CD4-positive, alpha-beta T cell treated with Interleukin-1 beta for 1 hour (primary cell): Measurements from ENCODE around the gene GUCA2A.
A peak's percentile ranks its signal among the peaks of the same experiment; 100 is the strongest.

Experiments
- DNase-seq, 2 donors: peaks; one replicate each; pipeline ENCODE4 v3.0.0-alpha.2; 2020 to 2022

Gene GUCA2A

DNA sequence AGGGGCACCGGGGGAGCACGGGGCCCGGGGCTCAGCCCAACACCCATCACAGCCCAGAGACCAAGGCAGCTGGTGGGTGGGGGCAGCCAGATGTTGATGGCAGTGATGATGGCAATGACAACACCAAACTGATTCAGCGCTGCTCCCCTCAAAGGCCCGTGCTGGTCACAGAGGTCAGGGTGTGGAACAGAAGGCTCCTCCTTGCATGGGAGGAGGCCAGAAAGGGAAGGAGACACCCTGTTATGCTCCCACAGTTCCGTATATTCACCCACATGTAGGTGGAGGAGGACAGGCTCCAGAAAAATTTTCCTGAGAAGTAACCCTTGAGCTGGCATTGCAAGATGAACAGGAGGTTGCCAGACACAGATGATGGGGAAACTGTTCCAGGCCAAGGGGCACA is 10.9 kb downstream of the GUCA2A start:
- DNase-seq = no peak

DNA sequence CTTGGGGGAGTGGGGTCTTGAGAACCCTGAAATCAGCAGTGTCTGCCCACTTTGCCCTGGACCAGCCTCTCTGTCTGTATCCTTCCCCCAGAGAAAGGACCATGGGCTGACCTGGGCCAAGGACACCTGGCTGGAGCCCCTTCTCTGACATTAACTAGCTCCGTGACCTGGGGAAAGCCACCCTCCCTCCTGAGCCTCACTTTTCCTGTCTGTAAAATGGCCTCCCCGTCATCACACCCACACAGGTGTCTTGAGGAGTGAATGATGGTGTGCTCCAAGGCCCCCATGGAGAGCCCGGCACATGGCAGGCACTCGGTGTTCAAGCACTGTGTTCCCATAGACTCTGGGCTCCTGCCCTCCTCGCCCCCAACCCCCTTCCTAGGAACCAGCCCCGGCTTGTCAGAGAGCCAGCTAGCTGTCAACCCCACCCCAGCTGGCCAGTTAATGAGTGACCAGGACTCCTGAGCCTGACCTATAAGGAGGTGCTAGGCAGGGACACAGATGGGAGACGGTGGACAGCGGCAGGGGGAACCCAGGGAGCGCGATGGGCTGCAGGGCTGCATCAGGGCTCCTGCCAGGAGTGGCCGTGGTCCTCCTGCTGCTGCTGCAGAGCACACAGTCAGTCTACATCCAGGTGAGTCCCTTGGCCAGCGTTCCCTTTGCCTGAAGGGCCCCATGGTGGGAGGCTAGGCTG is 11.5 kb downstream of the GUCA2A start, which contains the start of gene GUCA2B:
GUCA2B (plus strand) TSS at position 504 of the 694 bp plus-strand sequence; CDS start at position 545, 41 bp downstream.
- DNase-seq = no peak

DNA sequence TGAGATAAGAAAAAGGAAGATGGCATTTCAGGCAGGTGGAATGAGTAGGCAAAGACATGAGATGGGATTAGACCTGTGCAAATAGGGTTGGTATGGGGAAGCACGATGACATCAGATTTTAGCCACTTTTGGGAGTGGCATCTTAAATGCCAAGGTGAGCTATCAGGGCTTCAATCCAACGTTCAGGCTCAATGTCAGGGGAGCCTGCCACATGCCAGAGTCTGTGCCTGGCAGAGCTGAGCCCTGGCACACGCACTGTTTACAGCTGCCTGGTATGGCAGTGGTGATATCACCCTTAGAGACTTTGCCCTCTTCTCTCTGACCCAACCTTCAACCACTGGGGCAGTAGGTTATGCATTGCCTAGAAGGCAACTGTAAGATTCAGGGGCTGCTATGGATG is 12.4 kb downstream of the GUCA2A start:
- no peak for DNase-seq

DNA sequence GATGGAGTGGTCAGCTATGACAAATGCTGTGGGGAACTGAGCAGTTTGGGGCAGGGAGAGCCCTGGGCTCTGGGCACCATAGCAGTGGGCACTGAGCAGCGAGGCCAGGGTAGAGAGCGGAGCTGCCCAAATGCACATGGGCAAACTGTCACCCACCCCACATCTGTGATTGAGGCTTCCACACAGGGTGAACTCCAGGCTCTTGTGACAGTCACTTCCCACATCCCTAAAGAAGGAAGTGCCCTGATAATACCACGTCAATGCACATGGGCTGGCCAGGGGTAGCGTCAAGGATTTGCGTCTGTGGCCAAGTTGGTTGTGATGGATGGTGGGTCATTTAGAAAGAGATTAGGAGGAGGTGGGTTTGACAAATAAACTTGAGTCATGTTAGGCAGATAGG is 13.9 kb downstream of the GUCA2A start:
- no peak for DNase-seq

DNA sequence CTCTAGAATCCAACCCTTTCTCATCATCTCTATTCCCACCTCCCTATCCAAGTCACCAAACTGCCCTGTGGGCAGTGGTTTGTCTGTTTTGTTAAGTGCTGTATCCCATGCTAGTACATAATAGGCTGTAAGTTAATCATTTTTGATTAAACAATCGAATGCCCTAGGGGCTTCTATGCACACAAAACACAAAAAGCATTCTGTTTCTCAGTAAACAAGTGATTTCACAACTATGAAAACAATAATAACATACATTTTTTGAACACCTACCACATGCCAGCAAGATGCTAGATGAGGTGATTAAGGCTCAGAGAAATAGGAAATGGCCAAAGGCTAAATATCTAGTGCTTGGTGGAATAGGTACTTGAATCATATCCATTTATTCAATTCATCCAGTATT is 16.4 kb downstream of the GUCA2A start:
- no peak for DNase-seq

DNA sequence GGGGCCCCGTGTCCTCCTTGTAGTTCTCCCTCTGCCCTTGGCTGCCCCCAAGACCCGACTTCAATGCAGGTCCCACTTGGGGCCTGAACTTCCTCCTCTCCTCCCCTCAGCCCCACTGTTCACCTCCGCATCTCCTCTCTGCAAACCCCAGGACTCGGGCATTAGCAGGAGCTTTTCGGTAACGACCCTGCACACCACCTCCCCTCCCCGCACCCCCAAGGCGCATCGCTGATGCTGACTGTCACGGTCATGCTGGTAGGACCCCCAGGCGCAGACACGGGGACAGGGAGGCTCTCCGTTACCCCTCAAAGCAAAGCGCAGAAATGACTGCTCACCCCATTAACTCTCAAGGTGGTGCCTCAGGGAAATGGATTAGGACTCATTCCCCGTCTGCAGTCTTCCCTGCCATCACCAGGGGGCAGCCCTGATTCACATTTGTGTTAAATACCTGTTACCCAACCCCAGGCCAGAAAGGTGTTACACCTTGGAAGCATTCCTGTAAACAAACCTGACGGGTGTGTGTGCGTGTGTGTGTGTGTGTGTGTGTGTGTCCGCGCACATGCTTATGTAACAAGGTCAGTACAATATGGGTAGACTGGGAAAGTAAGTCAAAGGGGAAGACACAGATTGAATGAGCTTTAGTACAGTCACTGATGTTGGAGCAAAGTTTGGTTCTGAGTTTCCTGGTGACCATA is 17.8 kb downstream of the GUCA2A start:
- DNase-seq = peak; percentile 55 to 68

DNA sequence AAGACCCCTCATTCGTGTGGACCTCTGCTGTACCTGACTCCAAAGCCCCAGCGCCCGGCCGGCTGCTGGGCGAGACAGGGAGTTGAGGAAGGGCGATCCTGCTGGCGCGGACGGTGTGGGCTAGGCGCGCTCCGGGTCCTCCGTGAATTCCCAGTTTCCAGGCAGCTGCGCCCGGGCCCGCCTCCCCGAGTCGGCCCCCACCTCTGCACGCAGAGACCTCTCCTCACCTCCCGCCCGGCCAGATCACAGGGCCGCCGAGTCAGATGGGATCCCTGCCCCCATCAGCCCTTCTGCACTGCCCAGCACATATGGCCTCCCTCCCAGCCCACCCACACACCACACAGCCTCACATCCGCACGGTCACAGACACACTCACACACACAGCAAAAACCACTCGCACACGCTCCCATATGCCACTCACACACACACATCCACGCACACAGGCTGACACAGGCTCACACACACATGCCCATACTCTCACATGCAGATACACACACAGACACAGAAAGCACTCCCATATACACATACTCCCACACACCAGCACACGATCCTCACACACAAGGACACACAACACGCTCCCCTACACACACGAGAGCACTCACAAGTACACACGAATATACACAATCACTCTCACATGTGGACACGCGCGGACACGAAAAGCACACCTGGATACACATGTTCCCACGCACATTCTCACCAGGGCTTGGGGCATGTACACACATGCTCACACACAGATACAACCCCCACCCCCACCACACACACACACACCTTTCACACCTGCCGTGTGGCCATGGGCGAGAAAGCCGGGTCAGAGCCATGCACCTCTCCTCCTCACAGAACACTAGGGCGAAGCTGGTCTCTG is 18.6 kb downstream of the GUCA2A start:
- DNase-seq = no peak

DNA sequence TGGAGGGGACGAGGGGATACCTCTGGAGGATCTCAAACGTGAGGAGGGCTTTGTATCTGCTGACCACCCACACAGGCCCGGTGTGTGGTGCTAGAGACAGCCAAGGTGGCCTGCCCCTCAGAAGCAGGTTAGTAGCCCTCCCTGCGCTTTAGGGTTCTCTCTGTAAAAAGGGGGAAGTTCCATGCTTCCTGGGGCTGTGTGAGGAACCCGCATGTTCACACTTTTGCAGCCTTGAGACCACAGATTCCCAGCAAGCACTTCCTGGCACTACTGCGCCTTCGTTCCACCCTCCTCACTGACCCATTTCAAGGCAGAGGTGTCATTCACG is 19.2 kb downstream of the GUCA2A start:
- DNase-seq = no peak

DNA sequence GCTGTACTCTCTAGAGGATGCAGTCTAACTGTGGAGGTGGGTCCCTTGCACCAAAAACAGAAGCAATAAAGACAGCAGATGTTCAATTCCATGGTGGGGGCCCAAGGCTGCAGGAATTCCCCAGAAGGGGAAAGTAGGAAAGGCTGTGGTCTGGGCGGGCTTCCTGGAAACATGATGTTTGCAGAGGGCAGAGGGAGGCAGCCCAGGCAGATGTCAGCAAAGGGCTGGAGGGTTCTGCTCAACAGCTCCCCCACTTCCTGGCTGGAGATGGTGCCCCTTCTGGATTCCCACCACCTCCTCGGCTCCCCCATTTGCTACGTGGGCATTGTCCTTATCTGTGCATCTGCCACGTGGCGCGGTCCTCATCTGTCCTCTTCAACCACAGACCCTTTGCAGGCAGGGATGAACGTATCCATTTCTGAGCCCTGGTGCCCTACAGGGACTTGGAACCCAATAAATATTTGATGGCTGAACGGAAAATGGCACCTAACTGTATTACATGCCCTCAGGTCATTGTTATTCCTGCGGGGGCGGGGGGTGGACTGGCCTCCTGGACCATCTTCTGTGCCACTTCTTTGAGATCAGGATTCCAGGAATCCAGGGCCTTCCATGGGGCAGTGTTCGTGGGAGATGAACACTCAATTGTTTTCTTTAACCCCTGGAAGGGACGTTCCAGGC is 19.7 kb downstream of the GUCA2A start:
- DNase-seq = no peak

DNA sequence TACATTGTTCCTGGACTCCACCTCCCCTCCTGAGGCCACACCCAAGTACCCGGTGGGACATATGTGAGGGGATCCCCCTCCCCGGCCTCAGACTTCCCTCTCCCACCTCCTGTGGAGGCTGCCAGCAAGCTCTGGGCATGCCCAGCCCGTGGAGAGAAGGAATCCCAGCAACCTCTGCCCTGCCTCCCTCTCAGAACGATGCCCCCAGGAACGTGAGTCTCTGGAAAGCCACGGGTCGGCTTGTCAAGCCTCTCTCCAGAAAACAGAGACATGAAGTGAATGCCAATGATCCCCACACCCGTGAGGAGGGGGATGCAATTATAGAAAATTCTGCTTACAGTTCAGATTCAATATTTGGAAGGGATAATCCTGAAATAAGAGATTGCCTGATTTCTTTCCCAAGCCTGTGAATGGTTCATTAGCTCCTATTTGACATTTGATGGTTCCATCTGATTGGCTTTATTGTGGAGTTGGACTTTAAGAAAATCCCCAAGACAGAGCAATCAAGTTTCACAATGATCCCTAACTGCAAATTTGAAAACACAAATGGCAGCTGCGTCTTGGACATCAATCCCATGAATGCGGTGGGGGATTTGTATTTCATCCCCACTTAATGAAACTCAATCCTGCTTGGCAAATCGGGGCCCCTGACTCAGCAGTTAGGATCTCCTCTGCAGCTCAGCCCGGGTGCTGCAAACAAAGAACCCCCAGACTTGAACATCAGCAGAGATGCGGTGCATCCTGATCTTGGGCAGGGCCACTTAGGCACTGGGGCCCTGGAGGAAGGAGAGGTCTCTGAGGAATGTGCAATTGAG is 20.4 kb downstream of the GUCA2A start:
- DNase-seq = no peak

DNA sequence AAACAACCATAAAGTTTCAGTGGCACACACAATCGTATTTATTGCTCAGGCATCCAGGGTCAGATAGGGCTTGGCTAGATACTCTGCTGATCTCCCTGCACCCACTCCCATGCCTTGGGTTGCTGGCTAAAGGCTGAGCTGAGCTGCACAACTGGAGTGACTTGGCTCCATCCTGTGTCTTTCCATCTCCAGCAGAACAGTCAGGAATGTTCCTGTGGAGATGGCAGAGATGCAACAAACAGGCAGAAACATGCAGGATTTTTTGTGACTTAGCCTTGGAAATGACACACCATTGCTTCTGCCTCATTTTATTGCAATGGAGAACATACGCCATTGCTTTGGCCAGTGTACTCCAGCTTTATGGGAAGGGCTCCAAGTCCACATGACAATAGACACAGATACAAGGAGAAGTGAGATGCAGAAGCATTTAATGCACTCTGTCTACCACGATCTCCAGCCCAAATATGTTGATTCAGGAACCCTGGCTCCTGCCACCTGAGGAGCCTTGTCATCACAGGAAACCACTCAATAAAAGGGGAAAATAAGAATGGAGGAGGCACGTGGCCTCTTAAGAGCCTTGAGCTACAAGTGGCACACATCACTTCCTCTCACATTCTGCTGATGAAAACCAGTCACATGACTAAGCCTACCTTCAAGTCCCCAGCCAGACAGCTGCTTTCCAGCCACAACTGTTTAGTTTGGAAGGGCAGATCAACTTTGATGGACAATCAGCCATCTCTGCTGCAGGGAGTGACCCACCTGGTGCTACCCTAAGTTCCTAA is 21.5 kb downstream of the GUCA2A start:
- DNase-seq = no peak

DNA sequence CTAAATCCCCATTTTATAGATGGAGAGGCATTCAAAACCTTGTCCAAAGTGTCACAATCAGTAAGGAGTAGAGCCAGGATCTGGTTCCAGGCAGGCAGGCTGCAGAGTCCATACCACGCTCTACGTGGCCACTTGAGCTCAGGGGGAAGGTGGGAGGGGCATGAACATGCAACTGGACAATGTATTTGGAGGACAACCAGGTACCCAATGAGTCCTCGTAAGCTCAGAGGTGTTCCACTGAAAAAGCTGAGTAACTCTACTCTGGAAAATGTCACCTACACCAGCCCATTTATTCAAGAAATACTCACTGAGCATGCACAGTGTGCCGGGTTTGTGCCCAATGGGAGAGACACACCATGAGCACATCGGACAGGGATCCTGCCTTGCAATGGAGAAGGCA is 22.6 kb downstream of the GUCA2A start:
- DNase-seq = no peak

DNA sequence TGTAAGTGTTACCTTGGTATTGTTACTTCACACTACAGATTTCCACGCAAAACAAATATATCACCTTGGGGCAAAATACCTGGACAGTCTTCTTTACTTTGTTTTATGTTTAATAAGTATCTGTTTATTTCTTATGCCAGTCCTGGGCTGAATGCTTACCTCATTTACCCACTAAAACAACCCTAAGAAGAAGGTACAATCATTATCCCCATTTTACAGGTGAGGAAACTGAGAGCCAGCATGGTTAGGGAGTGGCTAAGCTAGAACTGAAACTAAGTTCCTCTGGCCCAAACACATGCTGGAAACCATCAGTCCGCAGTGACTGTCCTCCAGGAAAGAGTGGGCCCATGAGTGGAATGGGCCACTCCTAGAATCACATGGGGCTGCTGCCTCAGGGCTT is 24.4 kb downstream of the GUCA2A start:
- DNase-seq = no peak

DNA sequence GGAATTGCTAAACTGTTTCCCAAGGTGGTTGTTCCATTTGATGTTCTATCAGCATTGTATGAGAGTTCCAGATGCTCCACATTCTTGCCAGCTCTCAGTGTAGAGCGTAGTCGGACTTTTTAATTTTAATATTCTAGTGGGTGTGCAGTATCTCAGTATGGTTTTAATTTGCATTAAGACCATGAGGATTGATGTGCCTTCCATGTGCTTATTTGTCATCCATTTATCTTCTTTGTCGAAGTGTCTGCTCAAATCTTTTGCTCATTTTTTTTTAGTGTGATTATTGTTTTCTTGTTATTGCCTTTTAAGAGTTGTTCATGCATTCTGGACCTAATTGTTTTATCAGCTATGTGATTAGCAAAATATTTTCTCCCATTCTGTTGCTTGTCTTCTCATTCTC is 25.1 kb downstream of the GUCA2A start:
- no peak for DNase-seq

DNA sequence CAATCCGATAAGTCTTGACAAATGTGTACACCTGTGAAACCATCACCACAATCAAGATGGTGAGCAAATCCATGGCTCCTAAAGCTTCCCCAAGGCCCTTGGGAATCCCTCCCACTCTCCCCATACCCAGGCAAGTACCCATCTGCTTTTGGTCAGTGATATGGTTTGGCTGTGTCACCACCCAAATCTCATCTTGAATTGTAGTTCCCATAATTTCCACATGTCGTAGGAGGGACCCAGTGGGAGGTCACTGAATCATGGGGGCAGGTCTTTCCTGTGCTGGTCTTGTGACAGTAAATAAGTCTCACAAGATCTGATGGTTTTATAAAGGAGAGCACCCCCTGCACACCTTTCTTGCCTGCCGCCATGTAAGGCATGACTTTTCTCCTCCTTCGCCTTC is 26.0 kb downstream of the GUCA2A start:
- DNase-seq = no peak

DNA sequence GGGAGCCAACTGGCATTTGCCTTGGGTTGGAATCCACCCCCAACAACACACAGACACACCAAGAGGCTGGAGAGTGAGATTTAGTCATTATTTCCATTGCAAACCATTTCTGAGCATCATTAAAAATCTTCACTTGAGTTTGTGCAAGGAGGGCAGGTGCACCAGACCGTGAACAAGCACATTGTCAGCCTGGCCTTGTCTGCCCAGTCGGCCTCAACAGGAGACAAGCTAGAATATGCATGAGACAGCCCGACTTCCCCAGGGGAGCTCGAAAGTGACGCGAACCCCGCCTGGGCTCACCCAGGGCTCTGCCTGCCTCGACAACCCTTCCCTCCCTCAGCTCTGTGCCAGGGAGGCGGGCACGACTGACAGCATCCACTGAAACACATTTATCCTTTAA is 26.8 kb downstream of the GUCA2A start:
- no peak for DNase-seq

DNA sequence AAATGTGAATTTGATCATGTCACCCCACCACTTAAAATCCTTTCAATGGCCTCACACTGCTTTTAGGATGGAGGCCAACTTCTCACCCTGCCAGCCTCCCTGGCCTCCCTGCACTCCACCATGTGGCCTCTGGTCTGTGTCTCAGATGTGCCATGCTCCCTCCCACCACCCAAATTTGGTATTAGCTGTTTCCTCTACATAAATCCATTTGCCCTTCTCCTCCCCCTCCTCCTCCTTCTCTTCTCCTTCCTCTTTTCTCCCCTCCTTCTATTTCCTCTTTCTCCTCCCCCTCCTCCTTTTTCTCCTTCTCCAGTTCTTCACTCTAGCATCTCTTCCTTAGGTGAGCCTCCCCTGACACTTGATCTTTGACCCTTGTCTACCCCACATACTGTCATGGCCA is 28.1 kb downstream of the GUCA2A start:
- no peak for DNase-seq

DNA sequence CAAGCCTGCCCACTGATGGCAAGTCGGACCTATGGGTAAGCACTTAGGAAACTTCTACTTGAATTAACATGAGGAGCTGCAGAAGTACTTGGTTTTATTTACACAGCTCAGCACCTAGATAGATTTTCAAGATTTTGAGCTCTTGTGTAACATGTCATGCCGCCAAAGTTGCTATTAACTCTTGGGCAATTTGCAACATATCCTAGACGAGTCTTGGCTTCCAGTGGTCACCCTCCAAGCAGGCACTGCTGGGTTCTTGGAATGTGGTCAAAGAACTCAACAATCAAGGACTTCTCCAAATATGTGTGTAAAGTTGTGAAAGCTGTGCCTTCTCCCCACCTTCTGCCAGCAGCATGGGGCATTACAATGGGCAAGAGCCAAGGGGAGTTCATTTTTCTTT is 29.1 kb downstream of the GUCA2A start:
- DNase-seq = no peak

DNA sequence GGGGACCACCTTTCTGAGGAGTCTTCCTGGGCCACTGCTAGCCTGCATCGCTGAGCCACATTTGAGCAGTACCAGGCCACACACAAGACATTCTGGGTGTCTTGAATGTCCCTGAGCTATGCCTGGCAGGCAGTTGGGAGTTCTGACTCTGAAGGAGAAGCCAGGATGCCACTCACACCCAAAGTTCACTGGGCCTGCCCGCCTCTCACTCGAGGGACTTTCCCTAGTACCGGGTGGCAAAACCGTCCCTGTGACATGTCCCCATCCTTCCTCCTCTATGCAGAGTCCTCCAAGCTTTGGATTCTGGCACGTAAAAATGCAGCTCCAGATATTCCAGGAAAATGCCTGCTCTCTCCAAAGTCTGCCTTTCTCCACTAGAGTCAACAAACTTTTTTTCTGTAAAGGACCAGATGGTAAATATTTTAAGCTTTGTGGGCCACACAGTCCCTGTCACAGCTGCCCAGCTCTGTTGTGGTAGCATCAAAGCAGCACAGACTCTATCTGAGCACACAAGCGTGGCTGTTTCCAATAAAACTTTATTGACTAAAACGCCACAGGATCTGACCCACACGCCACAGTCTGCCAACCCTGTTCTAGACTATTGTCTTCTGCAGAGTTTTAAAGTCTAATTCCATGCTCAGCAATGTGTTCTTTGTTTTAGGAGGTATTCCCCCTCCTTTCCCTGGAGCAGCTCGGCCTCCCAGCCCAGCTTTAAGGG is 30.6 kb downstream of the GUCA2A start:
- DNase-seq = no peak

DNA sequence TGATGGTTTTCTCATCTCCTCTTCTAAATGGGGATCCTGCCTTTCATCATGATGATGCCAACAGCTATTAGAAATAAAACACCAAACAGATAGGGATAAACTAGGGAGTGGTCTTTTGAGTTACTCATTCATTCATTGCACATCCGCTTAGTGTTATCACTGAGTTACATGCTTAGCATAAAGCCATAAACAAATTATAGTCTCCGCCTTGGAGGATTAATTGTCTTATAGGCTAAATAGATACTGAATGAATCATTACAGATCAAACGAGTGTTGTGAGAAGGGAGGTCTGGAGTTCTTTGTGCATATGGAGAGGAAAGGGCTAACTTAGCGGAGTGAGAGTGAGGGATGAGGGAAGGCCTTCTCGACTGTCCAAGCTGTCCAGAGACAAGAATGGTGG is 31.2 kb downstream of the GUCA2A start:
- DNase-seq = no peak
